Neuron (in vitro differentiated cells): ENCODE results near the gene FMN1.

ENCODE experiments used
- H2AFZ ChIP-seq: one replicate; pipeline ENCODE4 v1.6.1; 2013; ENCODE audit warnings: low read depth, mild to moderate bottlenecking, inconsistent platforms, low read length, moderate library complexity
- H3K27me3 ChIP-seq: one replicate; pipeline ENCODE4 v1.6.1; 2013; ENCODE audit warnings: low read length; ENCODE audit not compliant: insufficient read depth
- H3K36me3 ChIP-seq: one replicate; pipeline ENCODE4 v1.6.1; 2013; ENCODE audit warnings: low read length; ENCODE audit not compliant: insufficient read depth
- H3K4me1 ChIP-seq: one replicate; pipeline ENCODE4 v1.6.1; 2013; ENCODE audit warnings: low read length; ENCODE audit not compliant: insufficient read depth
- H3K4me3 ChIP-seq: 2 replicates; pipeline ENCODE4 v1.5.1; 2013; ENCODE audit warnings: mild to moderate bottlenecking, low read length, moderate library complexity
- H3K9me3 ChIP-seq: one replicate; pipeline ENCODE4 v1.6.1; 2013; ENCODE audit warnings: low read length

The FMN1 gene

DNA sequence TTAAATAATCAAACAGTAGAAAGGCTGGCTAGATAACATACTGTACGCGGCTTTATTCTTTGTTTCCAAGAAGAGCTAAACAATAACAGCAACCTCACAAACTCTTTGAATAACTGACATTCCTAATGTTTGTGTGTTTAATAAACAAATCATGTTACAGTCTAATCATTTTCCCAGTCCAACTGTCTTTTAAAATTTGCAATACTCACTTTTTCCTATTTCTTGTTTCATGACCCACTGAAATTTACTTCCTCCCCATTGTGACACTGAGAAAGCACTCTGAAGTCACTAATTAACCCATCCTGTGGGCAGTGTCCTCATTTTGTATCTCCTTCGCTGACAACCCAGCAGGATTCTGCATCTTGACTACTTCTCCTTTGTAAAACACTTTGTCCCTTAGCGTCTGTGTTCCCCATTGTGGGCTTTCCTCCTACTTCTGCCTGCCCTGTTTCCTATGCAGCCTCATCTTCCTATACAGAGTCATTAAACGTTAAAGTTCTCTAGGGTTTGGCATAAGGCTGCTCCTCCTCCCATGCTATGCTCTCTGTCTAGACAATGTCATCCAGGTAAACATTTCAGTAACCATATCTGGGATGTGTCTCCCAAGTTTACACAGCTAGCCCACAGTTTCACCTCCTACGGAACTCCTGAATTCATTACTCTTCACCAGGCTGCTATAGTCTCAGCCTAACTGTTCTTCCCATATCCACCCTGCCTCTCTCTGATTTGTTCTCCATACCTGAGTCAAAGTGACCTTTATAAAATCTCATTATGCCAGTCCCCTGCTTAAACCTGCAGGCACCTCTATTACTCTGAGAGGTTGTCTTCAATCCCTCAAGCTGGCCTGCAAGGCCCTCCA lies 327.8 kb downstream of the FMN1 start:
- H3K4me3 ChIP-seq, result no peak overlapping the region
- H3K27me3 ChIP-seq, result no peaks in the 10 kb centered on the region
- H3K4me1 ChIP-seq, result peaks cover 13% of the 10 kb centered on the region
- no peaks in the 10 kb centered on the region for H3K9me3 ChIP-seq
- no peaks in the 10 kb centered on the region for H3K36me3 ChIP-seq
- H2AFZ ChIP-seq, result no peak overlapping the region

DNA sequence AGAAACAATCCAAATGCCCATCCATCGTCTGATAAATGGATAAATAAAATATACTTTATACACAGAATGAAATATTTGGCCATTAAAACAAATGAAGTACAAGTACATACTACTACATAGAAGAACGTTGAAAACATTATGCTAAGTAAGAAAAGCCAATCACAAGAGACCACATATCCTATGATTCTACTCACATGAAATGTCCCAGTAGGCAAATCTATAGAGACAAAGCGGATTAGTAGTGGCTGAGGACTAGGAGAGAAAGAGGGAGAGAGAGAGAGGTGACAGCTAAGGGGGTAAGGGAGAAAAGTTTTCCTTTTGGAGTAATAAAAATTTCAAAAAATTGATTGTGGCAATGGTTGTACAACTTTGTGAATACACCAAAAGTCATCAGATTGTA lies 329.7 kb downstream of the FMN1 start:
- no peaks in the 10 kb centered on the region for H3K36me3 ChIP-seq
- H3K9me3 ChIP-seq, result no peaks in the 10 kb centered on the region
- H3K4me3 ChIP-seq, result no peak overlapping the region
- H3K27me3 ChIP-seq, result no peaks in the 10 kb centered on the region
- H2AFZ ChIP-seq, result no peak overlapping the region
- H3K4me1 ChIP-seq, result peaks cover 15% of the 10 kb centered on the region

DNA sequence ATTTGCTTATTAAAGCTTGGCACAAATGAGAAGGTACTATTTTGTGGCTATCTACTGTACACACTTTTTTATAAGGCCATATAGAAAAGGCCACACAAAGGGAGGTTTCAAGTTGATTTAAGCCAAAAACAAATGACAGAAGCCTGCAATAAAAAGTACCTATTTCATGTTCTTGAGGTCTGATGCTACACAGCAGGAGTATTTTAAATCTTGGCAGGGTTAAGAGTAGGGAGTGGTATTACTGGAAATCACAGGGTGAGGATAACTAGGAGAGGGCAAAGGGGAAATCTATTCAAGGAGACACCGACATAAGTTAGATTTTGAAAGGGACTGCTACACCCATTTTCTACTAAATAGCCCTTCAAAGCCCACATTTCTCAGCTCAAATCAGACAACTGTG lies 330.5 kb downstream of the FMN1 start:
- Histone ChIP-seq H3K27me3 (no peaks in the 10 kb centered on the region), H2AFZ (no peak overlapping the region), H3K36me3 (no peaks in the 10 kb centered on the region), H3K4me1 (peaks cover 15% of the 10 kb centered on the region), H3K9me3 (no peaks in the 10 kb centered on the region), H3K4me3 (no peak overlapping the region)

DNA sequence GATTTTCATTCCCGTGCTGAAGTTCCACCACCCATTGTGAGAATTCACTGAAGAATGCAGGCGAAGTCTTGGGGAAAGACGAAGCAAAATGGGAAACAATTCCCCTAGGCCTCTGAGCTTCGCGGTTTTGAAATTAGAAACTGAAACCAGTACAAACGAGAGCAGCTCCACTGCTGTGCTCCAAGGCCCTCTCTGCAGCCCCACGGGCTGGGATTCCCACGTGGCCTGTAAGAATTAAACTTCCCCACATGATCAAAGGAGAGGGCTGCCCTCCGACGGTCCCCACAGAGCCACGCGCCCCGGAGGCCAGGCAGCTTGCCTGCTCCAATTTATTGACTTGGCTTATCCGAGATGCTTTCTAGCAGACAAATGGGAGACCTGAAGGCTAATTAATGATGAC lies 332.8 kb downstream of the FMN1 start:
- H3K36me3 ChIP-seq, result no peaks in the 10 kb centered on the region
- H3K4me1 ChIP-seq, result peaks cover 15% of the 10 kb centered on the region
- peak overlapping the region; percentile 24 for H3K4me3 ChIP-seq
- H2AFZ ChIP-seq, result no peak overlapping the region
- no peaks in the 10 kb centered on the region for H3K27me3 ChIP-seq
- H3K9me3 ChIP-seq, result no peaks in the 10 kb centered on the region

DNA sequence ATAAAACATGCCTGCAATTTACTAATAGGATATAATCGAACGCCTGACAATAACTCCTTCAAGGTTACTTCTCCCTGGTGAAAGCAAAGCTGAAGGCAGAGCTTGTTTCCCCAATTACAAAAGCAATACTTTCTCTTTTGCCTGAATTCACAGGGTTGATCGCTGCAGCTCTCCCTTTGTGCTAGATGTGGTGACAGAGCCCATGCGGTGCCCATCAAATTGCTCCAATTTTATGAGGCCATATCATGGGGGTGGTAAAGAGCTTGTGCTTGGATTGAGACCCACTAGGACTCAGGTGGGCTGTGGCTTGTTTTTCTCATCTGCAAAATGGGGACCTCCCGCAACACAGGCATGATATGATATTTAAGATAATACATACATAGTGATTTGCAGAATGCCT lies 333.3 kb downstream of the FMN1 start:
- peak overlapping the region; percentile 24 for H3K4me3 ChIP-seq
- peaks cover 15% of the 10 kb centered on the region for H3K4me1 ChIP-seq
- no peaks in the 10 kb centered on the region for H3K36me3 ChIP-seq
- no peak overlapping the region for H2AFZ ChIP-seq
- H3K9me3 ChIP-seq, result no peaks in the 10 kb centered on the region
- H3K27me3 ChIP-seq, result no peaks in the 10 kb centered on the region

DNA sequence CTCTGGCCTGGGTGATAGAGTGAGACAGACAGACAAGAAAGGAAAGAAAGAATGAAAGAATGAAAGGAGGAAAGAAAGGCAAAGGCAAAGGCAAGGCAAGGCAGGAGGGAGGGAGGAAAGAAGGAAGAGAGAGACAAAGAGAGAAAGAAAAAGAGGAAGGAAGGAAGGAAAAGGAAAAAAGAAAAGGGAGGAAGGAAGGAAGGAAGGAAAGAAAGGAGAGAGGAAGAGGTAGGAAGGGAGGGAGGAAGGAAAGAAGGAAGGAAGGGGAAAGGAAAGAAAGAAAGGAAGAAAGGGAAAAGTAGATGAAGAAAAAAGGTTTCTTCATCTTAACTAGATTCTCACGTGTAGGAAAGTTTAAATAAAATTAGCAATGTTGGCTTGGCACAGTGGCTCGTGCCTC lies 334.5 kb downstream of the FMN1 start:
- Histone ChIP-seq H3K36me3 (no peaks in the 10 kb centered on the region), H3K9me3 (no peaks in the 10 kb centered on the region), H3K27me3 (no peaks in the 10 kb centered on the region), H3K4me1 (peaks cover 20% of the 10 kb centered on the region), H3K4me3 (no peak overlapping the region), H2AFZ (no peak overlapping the region)

DNA sequence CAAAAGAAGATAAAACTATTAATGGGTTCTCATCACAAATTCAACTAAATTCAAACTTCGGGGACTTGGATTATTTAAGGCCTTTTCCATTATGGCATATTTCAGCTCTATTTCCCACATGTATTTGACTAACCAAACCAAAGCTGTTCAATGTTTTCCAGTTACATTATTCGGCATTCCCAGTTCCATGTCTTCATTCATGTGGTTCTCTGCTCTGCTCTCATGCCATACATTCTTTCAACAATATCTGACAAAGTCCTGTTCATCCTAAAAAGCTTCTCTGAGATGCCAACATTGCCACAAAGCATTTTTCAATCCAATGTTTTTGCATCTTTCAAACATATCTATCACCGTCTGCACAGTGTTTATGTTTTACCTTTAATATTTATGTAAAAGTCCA lies 335.3 kb downstream of the FMN1 start:
- Histone ChIP-seq H3K4me3 (no peak overlapping the region), H3K36me3 (no peaks in the 10 kb centered on the region), H2AFZ (no peak overlapping the region), H3K4me1 (peaks cover 17% of the 10 kb centered on the region), H3K27me3 (no peaks in the 10 kb centered on the region), H3K9me3 (no peaks in the 10 kb centered on the region)

DNA sequence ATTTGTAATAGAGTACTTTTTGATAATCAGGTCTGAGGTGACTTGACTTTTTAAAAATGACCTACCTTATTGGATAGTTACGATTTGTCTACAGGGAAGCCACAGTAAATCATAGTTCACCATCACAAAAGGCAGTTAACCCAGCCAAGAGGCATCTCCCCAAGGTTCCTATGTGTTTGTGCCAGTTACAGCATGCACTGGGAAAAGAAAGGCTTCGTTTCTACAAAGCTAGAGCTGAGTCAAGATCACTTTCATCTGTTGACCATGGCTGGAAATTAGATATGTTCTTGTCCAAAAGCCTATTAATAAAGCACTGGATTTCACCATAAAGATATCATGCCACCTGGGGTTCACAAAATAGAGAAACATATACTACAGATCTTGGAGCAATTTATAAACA lies 336.8 kb downstream of the FMN1 start:
- H3K27me3 ChIP-seq, result no peaks in the 10 kb centered on the region
- H3K4me1 ChIP-seq, result peaks cover 14% of the 10 kb centered on the region
- no peak overlapping the region for H3K4me3 ChIP-seq

DNA sequence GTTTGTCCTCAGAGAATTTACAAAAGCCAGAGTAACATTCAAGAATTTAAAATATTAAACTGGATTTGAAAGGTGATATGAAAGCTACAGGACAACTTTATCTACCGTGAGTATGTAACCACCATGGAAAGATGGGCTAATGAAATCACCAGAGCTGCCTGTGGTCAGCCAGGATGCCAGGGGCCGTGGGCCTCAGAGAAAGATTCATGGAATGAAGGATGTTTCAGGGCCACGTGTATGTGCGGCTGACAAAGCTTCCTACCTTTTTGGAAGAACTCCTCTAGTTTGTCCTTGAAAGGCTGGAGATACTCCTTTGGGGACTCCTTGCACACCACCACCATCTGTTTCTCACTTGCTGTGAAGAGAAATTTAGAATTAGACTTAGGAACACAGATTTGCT lies 337.8 kb downstream of the FMN1 start:
- no peaks in the 10 kb centered on the region for H3K36me3 ChIP-seq
- no peaks in the 10 kb centered on the region for H3K9me3 ChIP-seq
- peaks cover 11% of the 10 kb centered on the region for H3K4me1 ChIP-seq
- no peak overlapping the region for H3K4me3 ChIP-seq
- H2AFZ ChIP-seq, result no peak overlapping the region
- no peaks in the 10 kb centered on the region for H3K27me3 ChIP-seq

More for the DNA sequence above, 336.8 kb downstream of the FMN1 start:
- no peaks in the 10 kb centered on the region for H3K36me3 ChIP-seq
- H2AFZ ChIP-seq, result no peak overlapping the region
- H3K9me3 ChIP-seq, result no peaks in the 10 kb centered on the region

DNA sequence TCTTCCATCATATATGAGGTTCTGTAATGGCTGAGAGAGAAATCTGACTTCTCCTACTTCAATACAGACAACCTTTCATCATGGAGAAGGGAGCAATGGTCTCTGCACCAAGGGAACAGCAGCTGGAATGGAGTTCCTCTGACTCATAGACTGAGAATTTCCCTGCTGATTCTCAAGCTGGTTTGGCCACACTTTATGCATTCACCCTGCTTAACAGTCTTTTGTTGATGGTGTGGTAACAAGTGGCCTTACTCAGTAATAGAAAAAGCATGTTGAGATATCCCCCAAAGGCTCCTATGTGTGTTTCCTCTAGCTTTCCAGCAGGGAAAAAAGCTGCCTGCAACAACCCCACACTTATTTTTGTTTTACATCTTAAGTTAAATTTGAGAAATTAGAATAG lies 338.6 kb downstream of the FMN1 start:
- Histone ChIP-seq H3K36me3 (no peaks in the 10 kb centered on the region), H2AFZ (no peak overlapping the region), H3K27me3 (no peaks in the 10 kb centered on the region), H3K9me3 (no peaks in the 10 kb centered on the region), H3K4me3 (no peak overlapping the region), H3K4me1 (peaks cover 8% of the 10 kb centered on the region)

DNA sequence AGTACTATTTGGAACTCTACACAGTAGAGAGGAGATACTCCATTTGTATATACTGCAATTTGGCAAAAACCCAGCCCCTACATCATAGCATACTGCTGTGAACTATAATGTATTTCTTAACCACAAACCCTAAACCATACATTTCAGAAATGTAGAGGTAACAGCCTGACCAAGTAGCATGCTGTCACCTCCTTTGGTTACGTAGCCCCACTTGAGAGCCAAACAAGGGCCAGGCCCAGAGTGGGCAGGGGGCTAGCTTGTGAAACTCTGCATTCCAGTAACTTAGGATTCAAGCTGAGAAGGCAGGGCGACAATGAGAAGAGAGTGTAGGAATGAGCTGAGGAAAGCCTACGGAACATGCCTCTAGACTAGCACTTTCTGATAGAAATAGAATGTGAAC lies 340.9 kb downstream of the FMN1 start:
- H3K4me1 ChIP-seq, result peaks cover 8% of the 10 kb centered on the region
- H3K27me3 ChIP-seq, result no peaks in the 10 kb centered on the region
- no peaks in the 10 kb centered on the region for H3K36me3 ChIP-seq
- no peak overlapping the region for H3K4me3 ChIP-seq
- no peak overlapping the region for H2AFZ ChIP-seq
- no peaks in the 10 kb centered on the region for H3K9me3 ChIP-seq

DNA sequence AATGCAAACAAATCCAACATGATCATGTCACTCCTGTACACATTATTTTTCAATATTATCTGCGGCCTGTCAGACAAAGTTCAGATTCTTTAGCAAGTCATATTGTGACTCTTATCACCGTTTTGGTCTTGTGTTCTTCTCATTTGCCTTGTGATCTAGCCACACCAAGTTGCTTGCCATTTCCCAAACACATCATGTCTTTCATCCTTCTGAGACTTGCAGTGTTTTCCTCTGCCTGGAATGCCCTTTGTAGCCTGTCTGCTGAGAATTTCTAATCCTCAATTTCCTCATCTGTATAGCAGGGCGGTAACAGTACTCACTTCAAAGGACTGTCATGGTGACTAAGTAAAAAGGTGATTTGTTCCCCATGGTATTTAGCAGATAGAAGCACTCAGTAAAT lies 341.7 kb downstream of the FMN1 start:
- Histone ChIP-seq H3K9me3 (no peaks in the 10 kb centered on the region), H3K36me3 (no peaks in the 10 kb centered on the region), H3K4me1 (peaks cover 8% of the 10 kb centered on the region), H3K4me3 (no peak overlapping the region), H2AFZ (no peak overlapping the region), H3K27me3 (no peaks in the 10 kb centered on the region)

DNA sequence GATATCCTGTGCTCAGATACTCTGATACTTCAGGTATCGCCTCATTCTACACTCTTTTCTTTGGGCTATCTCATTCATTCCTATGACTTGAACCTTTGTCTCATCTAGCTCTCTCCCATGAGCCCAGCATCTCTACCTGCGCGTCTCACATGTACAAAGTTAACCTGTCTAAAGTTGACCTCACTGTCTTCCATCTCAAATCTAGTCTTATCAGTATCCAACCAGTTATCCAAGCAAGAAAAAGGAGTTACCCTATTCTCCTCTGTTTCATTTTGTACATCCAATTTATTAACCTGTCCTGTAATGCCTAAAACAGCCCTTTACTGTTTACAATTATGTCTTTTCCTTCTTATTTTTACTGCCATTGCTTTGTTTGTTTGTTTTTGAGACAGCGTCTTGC lies 342.5 kb downstream of the FMN1 start:
- H3K4me1 ChIP-seq, result peaks cover 8% of the 10 kb centered on the region
- no peaks in the 10 kb centered on the region for H3K27me3 ChIP-seq

DNA sequence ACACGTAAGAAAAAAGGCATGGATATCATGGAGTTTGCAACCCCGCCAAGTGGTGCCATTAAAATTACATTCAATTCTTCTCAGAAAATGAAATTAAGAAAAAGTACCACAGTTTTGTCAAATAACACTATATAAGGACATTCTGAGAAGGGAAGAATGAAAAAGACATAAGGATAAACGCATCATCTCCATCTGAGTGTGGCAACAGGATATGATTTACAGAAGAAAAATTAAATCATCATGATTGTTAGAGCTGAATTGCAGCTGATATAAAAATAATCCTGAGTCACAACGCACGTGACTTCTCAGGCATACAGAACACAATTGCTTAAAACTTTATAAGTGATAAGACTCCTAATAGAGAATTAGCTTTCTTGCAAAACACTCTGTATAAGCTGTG lies 342.9 kb downstream of the FMN1 start:
- Histone ChIP-seq H3K4me3 (no peak overlapping the region), H2AFZ (no peak overlapping the region), H3K36me3 (no peaks in the 10 kb centered on the region), H3K9me3 (peaks cover 2% of the 10 kb centered on the region), H3K4me1 (peaks cover 8% of the 10 kb centered on the region), H3K27me3 (no peaks in the 10 kb centered on the region)

More for the DNA sequence above, 342.5 kb downstream of the FMN1 start:
- Histone ChIP-seq H3K36me3 (no peaks in the 10 kb centered on the region), H3K9me3 (no peaks in the 10 kb centered on the region), H3K4me3 (no peak overlapping the region), H2AFZ (no peak overlapping the region)
